Chondrocyte (in vitro differentiated cells): ENCODE data around the gene RBPJL. TPM values are rescaled to one million over a fixed set of nuclear protein-coding genes. Genes with fewer than 3 reads are reported as not detected.

ENCODE experiments used
- DNase-seq: peaks from one replicate; pipeline ENCODE4 v3.0.0; 2021; ENCODE audit warnings: mixed read lengths, low spot score
- H3K27ac Mint-ChIP-seq: one replicate; pipeline ENCODE4 v1.8.0; 2021; ENCODE audit warnings: mild to moderate bottlenecking, moderate library complexity, mixed read lengths; ENCODE audit not compliant: unreplicated experiment
- H3K27me3 Mint-ChIP-seq: 2 replicates; pipeline ENCODE4 v1.8.0; 2021; ENCODE audit warnings: low read depth, mixed read lengths
- H3K36me3 Mint-ChIP-seq: 2 replicates; pipeline ENCODE4 v1.8.0; 2021; ENCODE audit warnings: low read depth, mixed read lengths
- H3K4me1 Mint-ChIP-seq: 2 replicates; pipeline ENCODE4 v1.8.0; 2021; ENCODE audit warnings: low read depth, mild to moderate bottlenecking, mixed read lengths
- H3K4me3 Mint-ChIP-seq: one replicate; pipeline ENCODE4 v1.8.0; 2021; ENCODE audit warnings: mild to moderate bottlenecking, moderate library complexity, mixed read lengths; ENCODE audit not compliant: unreplicated experiment
- H3K9me3 Mint-ChIP-seq: 2 replicates; pipeline ENCODE4 v1.8.0; 2021; ENCODE audit warnings: low read depth, mixed read lengths
- total RNA-seq: library from RNA; stranded (reverse); gene quantifications from 3 replicates; pipeline ENCODE4 v1.2.1, GENCODE V29; 2021
- TF ChIP-seq, protein P1 (sequence below): fragments of 200-600 bp; sonication (generic); IDR thresholded peaks from 2 replicates; pipeline ENCODE4 v1.5.0; 2021; ENCODE audit warnings: antibody characterized with exemption, mild to moderate bottlenecking, moderate library complexity

Gene RBPJL
- total RNA-seq, 1 donor from 2014 or later = not detected

DNA sequence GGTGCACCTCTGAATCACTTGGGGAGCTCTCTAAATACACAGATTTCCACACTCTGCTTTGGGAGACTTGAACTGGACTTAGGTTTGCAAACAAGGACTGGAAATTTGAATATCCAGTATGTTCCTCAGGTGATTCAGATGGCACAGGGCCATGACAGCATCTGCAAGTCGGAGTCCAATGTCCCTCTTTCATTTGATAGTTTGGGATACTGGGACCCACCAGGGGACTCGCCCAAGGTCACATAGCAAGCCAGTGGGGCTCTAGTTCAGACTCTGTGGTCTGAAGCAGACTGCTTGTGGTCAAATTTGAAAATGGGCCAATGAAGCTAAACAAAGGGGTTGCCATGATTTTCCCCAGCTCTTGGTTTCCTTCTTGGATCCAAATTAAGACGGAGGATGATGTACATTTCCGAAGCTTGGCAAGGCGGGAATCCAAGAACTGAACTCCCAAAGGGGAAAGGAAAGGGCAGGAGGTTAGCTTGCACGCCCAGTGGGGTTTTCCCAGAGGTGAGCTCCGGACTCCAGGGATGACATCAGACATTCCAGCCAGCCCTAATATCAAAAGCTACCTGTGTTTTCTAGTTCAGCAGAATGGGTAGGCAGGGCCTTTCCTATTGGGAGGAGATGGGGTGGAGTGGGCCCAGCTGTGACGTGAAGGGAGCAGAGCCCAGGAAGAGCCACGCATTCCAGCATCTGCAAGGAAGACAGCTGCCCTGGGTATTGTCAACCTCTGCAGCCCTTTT lies 52.9 kb downstream of the RBPJL start:
- Mint-ChIP-seq H3K27ac (peak overlapping the region; percentile 92), H3K4me1 (peaks cover 64% of the 10 kb centered on the region), H3K27me3 (no peaks in the 10 kb centered on the region), H3K9me3 (no peaks in the 10 kb centered on the region), H3K4me3 (no peak overlapping the region), H3K36me3 (no peaks in the 10 kb centered on the region)
- no peak for DNase-seq
- TF ChIP-seq, protein P1, sequence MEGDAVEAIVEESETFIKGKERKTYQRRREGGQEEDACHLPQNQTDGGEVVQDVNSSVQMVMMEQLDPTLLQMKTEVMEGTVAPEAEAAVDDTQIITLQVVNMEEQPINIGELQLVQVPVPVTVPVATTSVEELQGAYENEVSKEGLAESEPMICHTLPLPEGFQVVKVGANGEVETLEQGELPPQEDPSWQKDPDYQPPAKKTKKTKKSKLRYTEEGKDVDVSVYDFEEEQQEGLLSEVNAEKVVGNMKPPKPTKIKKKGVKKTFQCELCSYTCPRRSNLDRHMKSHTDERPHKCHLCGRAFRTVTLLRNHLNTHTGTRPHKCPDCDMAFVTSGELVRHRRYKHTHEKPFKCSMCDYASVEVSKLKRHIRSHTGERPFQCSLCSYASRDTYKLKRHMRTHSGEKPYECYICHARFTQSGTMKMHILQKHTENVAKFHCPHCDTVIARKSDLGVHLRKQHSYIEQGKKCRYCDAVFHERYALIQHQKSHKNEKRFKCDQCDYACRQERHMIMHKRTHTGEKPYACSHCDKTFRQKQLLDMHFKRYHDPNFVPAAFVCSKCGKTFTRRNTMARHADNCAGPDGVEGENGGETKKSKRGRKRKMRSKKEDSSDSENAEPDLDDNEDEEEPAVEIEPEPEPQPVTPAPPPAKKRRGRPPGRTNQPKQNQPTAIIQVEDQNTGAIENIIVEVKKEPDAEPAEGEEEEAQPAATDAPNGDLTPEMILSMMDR = no peak

DNA sequence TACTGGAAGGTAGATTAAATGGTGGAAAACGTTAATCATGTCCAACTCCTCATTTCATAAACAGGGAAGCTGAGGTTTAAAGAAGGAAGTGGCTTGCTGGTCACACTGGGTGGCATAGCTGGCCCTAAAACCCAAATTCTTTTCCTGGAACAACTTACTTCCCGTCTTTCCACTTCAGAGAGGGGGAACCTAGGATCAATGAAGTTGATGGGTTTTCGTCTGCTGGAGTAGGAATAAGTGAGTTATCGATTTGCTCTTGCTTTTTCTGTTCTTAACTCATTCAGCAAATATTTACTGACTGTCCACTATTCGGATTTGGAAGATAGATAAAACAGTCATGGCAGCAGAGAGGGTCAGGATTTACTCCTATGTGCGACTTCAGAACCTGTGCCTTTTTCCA lies 55.2 kb downstream of the RBPJL start:
- H3K36me3 Mint-ChIP-seq = peaks cover 1% of the 10 kb centered on the region
- H3K9me3 Mint-ChIP-seq = no peaks in the 10 kb centered on the region
- H3K4me3 Mint-ChIP-seq = no peak overlapping the region
- H3K27me3 Mint-ChIP-seq = no peaks in the 10 kb centered on the region
- peaks cover 53% of the 10 kb centered on the region for H3K4me1 Mint-ChIP-seq
- no peak overlapping the region for H3K27ac Mint-ChIP-seq
- no peak for DNase-seq
- TF ChIP-seq, protein P1 = no peak

DNA sequence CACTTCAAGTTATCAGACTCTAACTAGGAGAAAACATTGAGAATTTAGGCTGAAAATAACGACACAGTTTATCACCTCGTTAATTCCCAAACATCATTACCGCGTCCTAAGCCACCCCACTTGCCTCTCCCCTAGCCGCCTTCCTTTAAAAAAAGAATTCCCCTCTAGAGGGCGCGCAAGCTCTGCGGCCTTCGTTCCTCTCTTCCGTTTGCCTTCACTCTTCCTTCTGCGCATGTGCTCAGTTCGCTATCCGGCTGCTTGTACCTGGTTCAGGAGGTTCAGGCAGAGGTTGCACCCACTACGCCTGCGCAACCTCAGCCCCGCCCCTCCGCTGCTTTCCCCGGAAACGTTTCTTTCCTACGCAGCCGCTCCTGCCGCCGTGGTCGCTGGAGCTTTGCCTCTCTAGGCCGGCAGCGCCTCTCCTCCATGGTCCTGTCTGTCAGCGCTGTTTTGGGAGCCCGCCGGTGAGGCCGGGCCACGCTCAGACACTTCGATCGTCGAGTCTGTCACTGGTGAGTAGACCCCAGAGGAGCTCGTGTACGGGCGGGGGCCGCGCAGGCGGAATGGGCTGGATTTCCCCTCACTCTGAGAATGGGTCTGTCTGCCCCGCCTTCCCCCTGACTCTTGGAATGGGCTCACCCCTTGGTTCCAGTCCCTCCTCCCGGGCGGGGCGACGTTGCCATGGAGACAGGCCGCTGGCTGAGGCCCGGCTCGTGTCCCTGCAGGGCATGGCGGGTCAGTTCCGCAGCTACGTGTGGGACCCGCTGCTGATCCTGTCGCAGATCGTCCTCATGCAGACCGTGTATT lies 56.4 kb downstream of the RBPJL start, which contains the start of gene SYS1:
Gene SYS1 (plus strand): TSS at position 353 of the 807 bp plus-strand sequence. CDS start 376 bp downstream, at position 729.
- peak; percentile 97 for DNase-seq
- TF ChIP-seq, protein P1 = peak; percentile 95
- Mint-ChIP-seq H3K27me3 (no peaks in the 10 kb centered on the region), H3K4me1 (peaks cover 43% of the 10 kb centered on the region), H3K4me3 (peak within 1 kb of the TSS; percentile 98), H3K27ac (peak within 1 kb of the TSS; percentile 99), H3K36me3 (peaks cover 9% of the 10 kb centered on the region), H3K9me3 (no peaks in the 10 kb centered on the region)

DNA sequence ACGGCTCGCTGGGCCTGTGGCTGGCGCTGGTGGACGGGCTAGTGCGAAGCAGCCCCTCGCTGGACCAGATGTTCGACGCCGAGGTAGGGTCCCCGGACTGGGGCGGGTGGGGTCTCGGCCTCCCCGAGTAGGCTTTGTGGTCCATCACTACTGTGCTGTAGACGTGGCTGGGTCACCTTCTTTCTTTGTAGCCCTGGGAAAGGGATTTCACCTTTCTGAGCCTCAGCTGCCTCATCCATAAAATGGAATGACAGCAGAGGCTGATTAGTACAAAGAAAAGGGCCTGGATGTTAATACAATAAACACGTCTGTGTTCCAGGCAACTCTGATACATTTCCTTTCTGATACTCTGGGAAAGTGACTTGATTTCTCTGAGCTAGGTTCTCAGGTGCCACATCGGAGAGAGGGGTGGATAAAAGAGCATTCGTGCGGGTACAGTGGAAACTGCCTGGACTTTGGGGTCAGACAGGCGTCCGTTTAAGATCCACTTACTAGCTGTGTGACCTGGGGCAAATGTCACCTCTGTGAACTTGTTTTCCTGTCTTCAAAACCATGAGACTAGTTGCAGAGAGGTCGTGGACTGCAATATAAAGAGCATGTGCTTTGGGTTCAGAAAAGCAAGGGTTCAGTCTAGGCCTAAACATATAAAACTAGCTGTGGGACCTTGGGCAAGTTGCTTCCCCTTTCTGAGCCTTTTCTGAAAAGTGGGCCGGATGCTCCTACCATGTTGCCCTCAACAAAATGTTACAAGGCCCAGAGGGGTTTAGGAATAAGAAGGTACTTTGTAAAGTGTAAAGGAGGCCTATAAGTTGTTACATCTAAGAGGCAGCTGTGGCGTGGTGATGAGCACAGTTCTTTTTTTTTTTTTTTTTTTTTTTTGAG lies 57.2 kb downstream of the RBPJL start:
- H3K9me3 Mint-ChIP-seq = no peaks in the 10 kb centered on the region
- no peak for DNase-seq
- peaks cover 35% of the 10 kb centered on the region for H3K4me1 Mint-ChIP-seq
- H3K36me3 Mint-ChIP-seq = peaks cover 13% of the 10 kb centered on the region
- H3K4me3 Mint-ChIP-seq = peak overlapping the region; percentile 98
- H3K27me3 Mint-ChIP-seq = no peaks in the 10 kb centered on the region
- TF ChIP-seq, protein P1 = no peak
- peak overlapping the region; percentile 99 for H3K27ac Mint-ChIP-seq
